ACC112 (cell line): Measurements from ENCODE around the gene CCL16.

Experiments used
- H2AFZ ChIP-seq: fragments of 200-600 bp; sonication (generic); one replicate; pipeline ENCODE4 v1.6.0; 2017; ENCODE audit warnings: antibody characterized with exemption, low read length; ENCODE audit not compliant: unreplicated experiment
- H3K27ac ChIP-seq: fragments of 200-600 bp; sonication (generic); 2 replicates; pipeline ENCODE4 v1.5.1; 2014; ENCODE audit warnings: low read depth, mild to moderate bottlenecking, antibody characterized with exemption, low read length, moderate library complexity
- H3K27me3 ChIP-seq: fragments of 200-600 bp; sonication (generic); 2 replicates; pipeline ENCODE4 v1.6.1; 2014; ENCODE audit warnings: mild to moderate bottlenecking, antibody characterized with exemption, low read length, moderate library complexity, mixed read lengths; ENCODE audit not compliant: insufficient read depth
- H3K36me3 ChIP-seq: fragments of 200-600 bp; sonication (generic); 2 replicates; pipeline ENCODE4 v1.6.1; 2016; ENCODE audit warnings: mild to moderate bottlenecking, antibody characterized with exemption, low read length, moderate library complexity, mixed read lengths; ENCODE audit not compliant: insufficient read depth
- H3K4me1 ChIP-seq: fragments of 200-600 bp; sonication (generic); one replicate; pipeline ENCODE4 v1.6.1; 2016; ENCODE audit warnings: low read length, mixed read lengths; ENCODE audit not compliant: insufficient read depth, unreplicated experiment, control insufficient read depth
- H3K4me3 ChIP-seq: fragments of 200-600 bp; sonication (generic); 2 replicates; pipeline ENCODE4 v1.5.1; 2014; ENCODE audit warnings: mild to moderate bottlenecking, low read depth, low read length
- H3K79me2 ChIP-seq: fragments of 200-600 bp; sonication (generic); one replicate; pipeline ENCODE4 v1.6.0; 2016; ENCODE audit warnings: low read length; ENCODE audit not compliant: control insufficient read depth, unreplicated experiment, insufficient read depth

The CCL16 gene

DNA sequence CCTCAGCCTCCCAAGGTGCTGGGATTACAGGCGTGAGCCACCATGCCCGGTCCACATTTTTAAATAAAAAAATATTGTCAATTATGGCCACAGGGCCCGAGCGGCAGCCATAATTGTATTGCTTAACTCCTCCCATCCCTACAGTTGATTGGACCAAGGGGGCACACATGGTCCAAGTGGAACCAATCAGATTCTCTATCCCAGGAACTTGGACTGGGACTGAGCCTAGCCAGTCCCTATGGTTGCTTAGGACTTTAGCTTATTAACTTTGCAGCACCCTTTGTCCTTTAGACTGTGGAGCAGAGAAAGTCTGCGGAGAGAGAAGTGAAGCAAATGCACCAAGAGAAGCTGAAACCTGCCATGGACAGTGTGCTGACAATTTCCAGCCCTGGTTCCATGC, 45.2 kb downstream of the CCL16 start:
- Histone ChIP-seq H3K27ac (no peak overlapping the region), H3K27me3 (no peaks in the 10 kb centered on the region), H3K36me3 (no peaks in the 10 kb centered on the region), H3K4me1 (peaks cover 15% of the 10 kb centered on the region), H3K79me2 (no peaks in the 10 kb centered on the region), H3K4me3 (no peak overlapping the region), H2AFZ (no peak overlapping the region)

DNA sequence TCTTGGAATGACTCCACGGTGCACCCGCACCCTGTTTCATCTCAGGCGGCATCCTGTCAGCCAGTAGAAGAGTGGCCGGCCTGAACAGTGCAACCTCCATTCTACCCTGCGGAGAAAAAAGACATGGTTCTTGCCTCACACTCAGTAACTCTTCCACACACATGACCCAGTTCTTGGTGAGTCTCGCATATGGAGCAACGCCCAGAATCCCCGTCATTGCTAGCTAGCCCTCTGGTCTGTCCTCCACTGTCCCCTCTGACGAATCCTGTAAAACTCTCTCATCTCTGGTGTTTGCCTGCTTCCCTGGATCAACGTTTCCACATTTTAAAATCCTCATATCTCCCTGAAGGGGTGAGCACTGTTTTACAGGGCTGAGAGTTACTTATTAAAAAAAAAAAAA, 46.5 kb downstream of the CCL16 start:
- no peak overlapping the region for H2AFZ ChIP-seq
- no peaks in the 10 kb centered on the region for H3K36me3 ChIP-seq
- H3K4me3 ChIP-seq = no peak overlapping the region
- no peak overlapping the region for H3K27ac ChIP-seq
- no peaks in the 10 kb centered on the region for H3K79me2 ChIP-seq
- peaks cover 19% of the 10 kb centered on the region for H3K4me1 ChIP-seq
- H3K27me3 ChIP-seq = no peaks in the 10 kb centered on the region

DNA sequence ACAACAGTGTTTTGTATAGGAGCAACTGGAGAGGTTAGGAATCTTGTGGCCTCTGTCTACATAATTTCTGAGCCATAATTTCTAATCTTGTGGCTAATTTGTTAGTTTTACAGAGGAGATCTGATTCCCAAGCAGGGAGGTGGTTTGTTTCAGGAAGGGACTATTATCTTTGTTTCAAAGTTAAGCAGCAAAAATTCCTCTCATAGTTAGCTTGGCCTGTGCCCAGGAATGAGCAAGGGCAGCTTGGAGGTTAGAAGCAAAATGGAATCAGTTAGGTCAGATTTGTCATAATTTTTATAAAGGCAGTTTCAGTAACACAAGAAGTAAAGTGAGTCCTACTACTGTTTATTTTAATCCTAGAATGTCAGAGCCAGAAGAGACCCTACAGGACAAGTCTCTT, 48.7 kb downstream of the CCL16 start:
- Histone ChIP-seq H2AFZ (peak overlapping the region; percentile 83), H3K4me3 (no peak overlapping the region; the same call in 1 of the 2 replicates), H3K27ac (no peak overlapping the region)

GRCh38 chr17:35931794-35932425, 49.4 kb downstream of the CCL16 start:
- Histone ChIP-seq H3K4me1 (peaks cover 19% of the 10 kb centered on the region), H3K27me3 (no peaks in the 10 kb centered on the region), H3K27ac (no peak overlapping the region), H3K36me3 (no peaks in the 10 kb centered on the region), H3K4me3 (no peak overlapping the region; the same call in 1 of the 2 replicates), H3K79me2 (no peaks in the 10 kb centered on the region), H2AFZ (peak overlapping the region; percentile 83)

More for the DNA sequence above, 48.7 kb downstream of the CCL16 start:
- Histone ChIP-seq H3K79me2 (no peaks in the 10 kb centered on the region), H3K4me1 (peaks cover 19% of the 10 kb centered on the region), H3K36me3 (no peaks in the 10 kb centered on the region), H3K27me3 (no peaks in the 10 kb centered on the region)

DNA sequence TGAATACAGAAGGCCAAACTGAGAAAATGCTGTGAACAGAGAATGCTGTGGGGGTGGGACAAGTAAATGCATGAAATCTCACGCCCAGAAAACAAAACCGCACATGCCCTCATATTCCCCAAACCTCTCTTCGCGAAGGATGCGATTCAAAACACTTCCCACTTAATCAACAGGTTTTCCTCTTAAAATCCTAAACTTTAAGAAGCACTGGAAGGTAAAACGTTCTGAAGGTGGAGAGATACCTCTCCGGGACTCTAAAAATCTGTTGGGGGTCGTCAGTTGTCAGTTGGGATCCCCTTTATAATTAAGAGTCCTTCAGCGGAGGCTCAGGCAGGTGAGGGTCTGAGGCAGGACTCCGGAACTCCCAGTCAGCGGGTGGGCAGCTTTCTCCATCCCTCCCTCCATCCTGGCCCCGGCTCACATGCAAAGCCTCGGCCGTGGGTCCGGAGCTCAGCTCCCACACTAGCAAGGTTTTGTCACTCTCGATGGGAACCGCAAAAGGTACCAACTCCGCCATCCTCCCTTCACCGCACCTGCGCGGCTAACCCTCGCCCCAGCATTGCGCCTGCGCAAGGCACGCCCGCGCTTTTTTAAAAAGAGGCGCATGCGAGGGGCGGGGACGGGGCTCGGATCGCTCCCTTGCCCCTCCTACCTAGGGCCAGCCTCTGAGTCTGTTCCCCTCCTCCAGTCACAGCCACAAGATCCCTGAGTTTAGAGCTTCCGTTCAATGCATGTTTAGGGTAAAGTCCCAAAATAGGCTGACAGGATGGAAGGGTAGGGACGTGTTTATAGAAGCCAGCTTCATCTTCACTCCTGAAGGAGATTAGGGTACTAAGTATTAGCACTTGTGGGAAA, 50.9 kb downstream of the CCL16 start, which contains the start of gene RDM1:
Gene RDM1, minus strand, starts transcription at position 563 of the 855 bp plus-strand sequence. Its CDS starts 46 bp downstream, at position 517.
- Histone ChIP-seq H3K79me2 (no peaks in the 10 kb centered on the region), H2AFZ (peak within 1 kb of the TSS; percentile 90), H3K27ac (no peak within 1 kb of the TSS), H3K4me1 (peaks cover 19% of the 10 kb centered on the region), H3K36me3 (no peaks in the 10 kb centered on the region), H3K27me3 (no peaks in the 10 kb centered on the region), H3K4me3 (peak within 1 kb of the TSS; percentile 85)

DNA sequence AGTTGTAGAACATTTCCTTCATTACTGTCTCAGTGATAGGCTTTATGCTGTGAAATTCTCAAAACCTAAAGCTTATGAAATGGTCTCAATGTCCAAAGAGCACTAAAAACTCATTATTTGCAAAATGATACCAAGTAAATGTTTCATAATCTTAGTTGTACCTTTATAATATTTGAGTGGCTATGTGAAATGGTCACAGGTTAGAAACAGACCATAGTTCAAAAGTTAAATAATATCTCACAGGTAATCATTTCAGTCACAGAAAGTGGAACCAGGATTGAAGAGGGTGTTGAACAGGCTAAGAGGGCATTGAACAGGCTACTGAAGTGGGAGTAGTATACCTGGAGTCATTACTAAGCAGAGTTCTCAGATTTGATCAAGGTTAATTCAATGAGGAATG, 53.6 kb downstream of the CCL16 start:
- Histone ChIP-seq H3K4me3 (no peak overlapping the region), H3K27ac (no peak overlapping the region), H3K4me1 (peaks cover 19% of the 10 kb centered on the region), H3K36me3 (no peaks in the 10 kb centered on the region), H2AFZ (no peak overlapping the region), H3K27me3 (no peaks in the 10 kb centered on the region), H3K79me2 (no peaks in the 10 kb centered on the region)
